Measurements from ENCODE around the gene ZNF230. TPM values are rescaled to one million over a fixed set of nuclear protein-coding genes. Genes with fewer than 3 reads are reported as not detected.

ZNF230 gene
- total RNA-seq, 1 donor from 2014 or later: 3.8 TPM

DNA sequence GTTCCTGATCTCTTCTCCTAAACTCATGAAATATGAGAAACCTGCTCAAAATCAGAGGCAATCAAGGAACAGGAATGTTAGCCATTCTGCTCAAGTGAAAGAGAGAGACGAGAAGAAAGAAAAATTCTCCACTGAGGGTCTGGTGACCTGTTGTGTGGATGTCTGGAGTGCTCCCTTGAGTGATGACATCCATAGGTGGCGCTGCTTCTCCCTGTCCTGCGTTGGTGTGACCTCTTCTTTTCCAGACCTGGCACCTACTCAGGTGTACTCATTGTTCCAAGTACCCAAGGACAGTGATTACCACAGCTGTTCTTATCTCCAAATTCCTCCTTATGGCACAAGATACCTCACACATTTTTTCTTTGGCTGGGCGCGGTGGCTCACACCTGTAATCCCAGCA, 53.1 kb downstream of the ZNF230 start:
- Mint-ChIP-seq H3K4me3 (ENCODE audit: low read depth) (no peak overlapping the region), H3K27ac (no peak overlapping the region), H3K27me3 (ENCODE audit: low read depth) (no peaks in the 10 kb centered on the region), H3K36me3 (ENCODE audit: low read depth) (peaks cover 3% of the 10 kb centered on the region), H3K9me3 (peaks cover 49% of the 10 kb centered on the region), H3K4me1 (ENCODE audit: low read depth) (peaks cover 6% of the 10 kb centered on the region)
- DNase-seq (ENCODE audit: low spot score): no peak
- intact Hi-C loops (cut with micrococcal nuclease): no loop called here

GRCh38 chr19:44059229-44059628, 56.5 kb downstream of the ZNF230 start:
- no peaks in the 10 kb centered on the region for H3K36me3 Mint-ChIP-seq (ENCODE audit: low read depth)

DNA sequence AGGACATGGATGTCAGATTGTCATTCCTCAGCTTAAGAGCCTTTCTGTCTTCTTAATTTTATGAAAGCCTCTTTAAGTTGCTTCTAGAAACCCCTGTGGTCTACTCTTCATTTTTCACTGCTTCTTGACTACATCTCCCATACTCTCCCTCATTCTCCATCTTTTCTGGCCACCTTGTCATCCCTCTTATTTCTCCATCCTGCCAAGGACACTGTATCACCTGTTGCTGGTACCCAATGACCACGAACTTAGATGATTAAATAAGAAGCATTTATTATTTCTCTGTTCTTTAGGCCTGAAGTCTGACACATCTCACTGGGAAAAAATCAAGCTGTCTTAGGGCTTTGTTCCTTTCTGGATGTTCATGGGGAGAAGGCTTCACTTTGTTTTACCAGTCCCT, 58.3 kb downstream of the ZNF230 start:
- intact Hi-C loops (cut with micrococcal nuclease): no loop called here
- no peaks in the 10 kb centered on the region for H3K36me3 Mint-ChIP-seq (ENCODE audit: low read depth)
- no peaks in the 10 kb centered on the region for H3K27me3 Mint-ChIP-seq (ENCODE audit: low read depth)
- H3K9me3 Mint-ChIP-seq: peaks cover 39% of the 10 kb centered on the region
- H3K4me3 Mint-ChIP-seq (ENCODE audit: low read depth): no peak overlapping the region
- DNase-seq (ENCODE audit: low spot score): no peak
- no peak overlapping the region for H3K27ac Mint-ChIP-seq
- no peaks in the 10 kb centered on the region for H3K4me1 Mint-ChIP-seq (ENCODE audit: low read depth)

More at GRCh38 chr19:44059229-44059628, 56.5 kb downstream of the ZNF230 start:
- intact Hi-C loops (cut with micrococcal nuclease): no loop called here
- peaks cover 42% of the 10 kb centered on the region for H3K9me3 Mint-ChIP-seq
- H3K4me1 Mint-ChIP-seq (ENCODE audit: low read depth): no peaks in the 10 kb centered on the region
- no peak for DNase-seq (ENCODE audit: low spot score)
- H3K27ac Mint-ChIP-seq: no peak overlapping the region
- no peaks in the 10 kb centered on the region for H3K27me3 Mint-ChIP-seq (ENCODE audit: low read depth)
- no peak overlapping the region for H3K4me3 Mint-ChIP-seq (ENCODE audit: low read depth)

Other genes starting within 250 kb of the ZNF230 start
- gene SMG9, start 248.0 kb upstream of the ZNF230 start, total RNA-seq: 69.1 and 73.1 TPM in 2 replicates
- gene KCNN4, start 222.0 kb upstream of the ZNF230 start, total RNA-seq: 98.0 and 98.7 TPM in 2 replicates
- gene LYPD5, start 200.5 kb upstream of the ZNF230 start, total RNA-seq: 0.14 and 0.41 TPM in 2 replicates
- gene ZNF283, start 175.6 kb upstream of the ZNF230 start, total RNA-seq: 3.6 and 4.6 TPM in 2 replicates
- 0.53 and 1.7 TPM in 2 replicates for gene ZNF404, start 119.0 kb upstream of the ZNF230 start, total RNA-seq
- 11.1 and 12.2 TPM in 2 replicates for gene ZNF45, start 67.7 kb upstream of the ZNF230 start, total RNA-seq
- gene ZNF221, start 51.7 kb upstream of the ZNF230 start, total RNA-seq: 0.92 and 1.4 TPM in 2 replicates
- gene ZNF155, start 18.8 kb upstream of the ZNF230 start, total RNA-seq: 4.7 and 5.5 TPM in 2 replicates
- 0.99 and 1.8 TPM in 2 replicates for gene ZNF222, start 22.4 kb downstream of the ZNF230 start, total RNA-seq
- not detected in 2 replicates for gene ZNF223, start 49.1 kb downstream of the ZNF230 start, total RNA-seq
- 1.1 and 1.4 TPM in 2 replicates for gene ZNF284, start 69.2 kb downstream of the ZNF230 start, total RNA-seq
- gene ZNF224, start 91.4 kb downstream of the ZNF230 start, total RNA-seq: 19.4 and 22.3 TPM in 2 replicates
- 3.5 and 3.6 TPM in 2 replicates for gene ZNF225, start 110.4 kb downstream of the ZNF230 start, total RNA-seq
- 10.3 and 11.6 TPM in 2 replicates for gene ZNF234, start 138.6 kb downstream of the ZNF230 start, total RNA-seq
- gene ZNF226, start 162.1 kb downstream of the ZNF230 start, total RNA-seq: 6.6 and 9.8 TPM in 2 replicates
- gene ZNF227, start 209.6 kb downstream of the ZNF230 start, total RNA-seq: 17.6 and 17.7 TPM in 2 replicates

All from activated T-helper 2 cell treated with anti-CD3 and anti-CD28 coated beads, Interferon-gamma antibody, Interleukin-2, Interleukin-4, amounts not matched to agents 10 μg/mL and 5 μg/mL and 100 μg/mL, durations not matched to agents 14 hours and 24 hours and 36 hours (primary cell).